GM21825 (cell line): ENCODE data around the gene TMEM60.
A peak's percentile ranks its signal among the peaks of the same experiment; 100 is the strongest.

Experiments used
- ATAC-seq: cut with Tn5 transposase; IDR thresholded peaks from one replicate; pipeline ENCODE4 v1.9.1; 2021; ENCODE audit warnings: mild to moderate bottlenecking, moderate library complexity; ENCODE audit not compliant: unreplicated experiment

Gene TMEM60

DNA sequence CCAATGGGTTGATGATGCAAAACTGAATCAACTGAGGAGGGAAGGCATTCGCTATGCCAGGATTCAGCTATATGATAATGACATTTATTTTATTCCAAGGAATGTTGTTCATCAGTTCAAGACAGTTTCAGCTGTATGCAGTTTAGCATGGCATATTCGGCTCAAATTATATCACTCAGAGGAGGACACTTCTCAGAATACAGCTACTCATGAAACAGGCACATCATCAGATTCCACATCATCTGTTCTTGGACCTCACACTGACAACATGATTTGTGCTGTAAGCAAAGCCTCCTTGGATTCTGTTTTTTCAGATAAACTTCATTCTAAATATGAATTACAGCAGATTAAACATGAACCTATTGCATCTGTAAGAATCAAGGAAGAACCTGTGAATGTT lies 19.7 kb downstream of the TMEM60 start:
- no peak for ATAC-seq

DNA sequence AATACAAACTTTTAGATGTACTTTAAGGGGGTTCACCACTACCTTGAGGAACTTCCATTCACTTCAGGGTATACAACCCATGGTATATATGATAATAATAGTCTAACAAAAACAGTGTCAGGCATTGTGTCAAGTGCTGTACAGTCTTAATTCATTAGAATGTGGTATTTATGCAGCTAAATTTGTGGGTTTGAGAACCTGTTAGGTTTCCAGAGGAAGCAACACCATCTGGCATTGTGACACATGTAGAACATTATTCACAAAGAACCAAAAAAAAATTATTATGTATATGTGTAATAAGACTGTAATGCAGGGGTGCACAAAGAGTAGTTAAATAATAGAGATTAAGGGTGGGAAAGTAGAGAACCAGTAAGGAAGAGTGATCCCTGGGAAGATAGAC lies 26.3 kb downstream of the TMEM60 start:
- no peak for ATAC-seq

DNA sequence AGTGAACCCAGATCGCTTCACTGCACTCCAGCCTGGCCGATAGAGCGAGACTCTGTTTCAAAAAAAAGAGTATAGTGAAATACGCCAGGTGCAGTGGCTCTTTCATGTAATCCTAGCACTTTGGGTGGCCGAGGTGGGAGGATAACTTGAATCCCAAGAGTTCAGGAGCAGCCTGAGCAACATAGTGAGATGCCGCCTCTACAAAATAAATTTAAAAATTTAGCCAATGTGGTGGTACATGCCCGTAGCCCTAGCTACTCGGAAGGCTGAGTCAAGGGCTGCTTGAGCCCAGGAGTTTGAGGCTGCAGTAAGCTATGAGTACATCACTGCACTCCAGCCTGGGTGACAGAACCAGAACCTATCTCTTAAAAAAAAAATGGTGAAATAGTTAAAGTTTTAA lies 27.9 kb downstream of the TMEM60 start:
- no peak for ATAC-seq

DNA sequence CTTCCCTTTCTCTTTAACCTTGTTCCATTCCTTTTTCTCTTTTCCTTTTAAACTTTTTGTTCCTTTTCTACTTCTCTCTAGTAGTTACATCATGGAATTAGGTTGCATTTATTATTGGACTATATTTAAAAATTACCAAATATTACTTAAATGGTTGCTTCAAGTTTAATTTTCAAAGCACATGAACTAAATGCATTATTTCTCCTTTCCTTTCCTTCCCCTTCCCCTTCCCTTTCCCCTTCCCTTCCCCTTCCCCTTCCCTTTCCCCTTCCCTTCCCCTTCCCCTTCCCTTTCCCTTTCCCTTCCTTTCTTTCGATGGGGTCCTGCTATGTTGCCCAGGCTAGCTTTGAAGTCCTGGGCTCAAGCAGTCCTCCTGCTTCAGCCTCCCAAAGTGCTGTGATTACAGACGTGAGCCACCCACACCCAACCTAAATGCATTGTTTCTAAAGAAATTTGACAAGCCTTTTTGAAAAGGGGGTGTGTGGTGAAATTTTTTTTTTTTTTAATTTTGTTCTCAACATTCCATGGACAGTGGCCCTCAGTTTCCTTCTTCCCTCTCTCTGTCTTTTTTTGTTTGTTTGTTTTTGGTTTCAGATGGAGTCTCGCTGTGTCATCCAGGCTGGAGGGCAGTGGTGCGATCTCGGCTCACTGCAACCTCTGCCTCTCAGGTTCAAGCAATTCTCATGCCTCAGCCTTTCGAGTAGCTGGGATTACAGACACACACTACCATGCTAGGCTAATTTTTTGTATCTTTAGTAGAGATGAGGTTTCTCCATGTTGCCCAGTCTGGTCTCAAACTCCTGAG lies 31.2 kb downstream of the TMEM60 start:
- ATAC-seq, result no peak

DNA sequence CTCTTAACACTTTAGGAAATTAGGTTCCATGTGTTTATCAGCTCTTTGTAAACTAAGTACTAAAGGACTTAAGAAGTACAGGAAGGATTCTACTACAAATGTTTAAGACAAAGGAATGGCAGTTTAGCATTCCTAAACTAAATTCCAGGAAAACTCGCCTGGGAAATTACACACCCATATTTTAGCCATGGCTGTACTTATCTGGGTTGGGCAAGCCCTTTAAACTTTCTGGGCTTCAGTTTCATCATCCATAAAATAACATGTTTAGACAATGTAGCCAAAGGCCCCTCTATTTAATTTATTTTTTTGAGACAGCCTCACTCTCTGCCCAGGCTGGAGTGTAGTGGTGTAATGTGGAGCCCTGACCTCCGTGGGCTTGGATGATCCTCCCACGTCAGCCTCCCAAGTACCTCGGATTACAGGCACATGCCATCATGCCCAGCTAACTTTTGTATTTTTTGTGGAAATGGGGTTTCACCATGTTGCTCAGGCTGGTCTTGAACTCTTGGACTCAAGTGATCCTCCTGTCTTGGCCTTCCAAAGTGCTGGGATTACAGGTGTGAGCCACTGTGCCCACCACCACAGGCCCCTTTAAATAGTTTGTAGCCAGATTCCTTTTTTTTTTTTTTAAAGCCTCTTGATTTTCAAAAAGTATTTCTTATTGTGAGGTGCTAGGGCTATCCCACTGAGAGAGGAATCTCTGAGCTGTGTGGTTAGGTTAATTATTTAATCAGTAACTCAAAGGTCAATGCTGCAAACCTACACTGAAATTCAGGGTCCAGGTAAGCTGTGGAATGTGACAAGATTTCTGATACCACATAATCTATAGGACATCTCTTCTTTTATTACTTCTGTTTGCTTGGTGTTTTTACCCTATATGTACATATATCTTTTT lies 32.1 kb downstream of the TMEM60 start:
- ATAC-seq, result no peak

DNA sequence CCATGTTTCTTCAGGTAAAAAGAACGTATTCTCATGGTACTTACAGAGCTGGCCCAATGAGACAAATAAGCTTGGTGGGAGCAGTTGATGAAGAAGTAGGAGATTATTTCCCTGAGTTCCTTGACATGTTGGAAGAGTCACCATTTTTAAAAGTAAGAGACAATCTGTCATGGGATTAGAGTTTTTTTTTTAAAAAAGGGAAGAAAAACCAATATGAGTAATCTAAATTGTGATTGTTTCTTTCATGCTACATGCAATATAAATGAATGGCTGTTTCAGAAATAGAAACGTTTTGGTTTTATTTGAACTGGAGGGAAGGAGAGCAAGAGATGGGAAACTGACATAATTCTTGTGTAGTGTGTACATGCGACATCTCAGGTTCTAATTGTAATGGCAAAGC lies 32.8 kb downstream of the TMEM60 start:
- no peak for ATAC-seq

DNA sequence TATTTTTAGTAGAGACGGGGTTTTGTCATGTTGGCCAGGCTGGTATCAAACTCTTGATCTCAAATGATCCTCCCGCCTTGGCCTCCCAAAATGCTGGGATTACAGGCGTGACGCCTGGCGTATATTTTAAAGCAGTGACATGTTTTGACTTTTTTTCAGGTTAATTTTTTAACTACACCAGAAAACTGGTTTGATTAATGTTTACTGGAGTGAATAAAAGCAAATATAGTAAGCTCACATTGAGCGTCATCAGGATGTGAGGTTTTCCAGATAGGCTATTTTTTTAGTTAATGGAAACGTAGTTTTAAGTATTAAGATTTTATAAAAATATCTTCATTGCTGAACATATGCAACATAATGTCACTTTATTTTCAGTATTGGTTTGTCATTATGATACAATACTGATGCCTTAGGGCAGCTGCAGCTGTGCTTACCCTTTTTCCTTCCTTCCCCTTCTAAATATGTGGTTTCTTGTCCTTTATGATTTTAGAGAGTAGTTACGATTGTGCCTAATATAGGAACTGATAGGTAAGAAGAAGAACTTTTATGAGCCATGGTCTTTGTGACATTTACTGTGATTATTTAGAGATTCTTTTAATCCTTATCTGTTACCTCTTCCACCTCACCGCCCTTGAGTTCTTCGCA lies 37.3 kb downstream of the TMEM60 start:
- ATAC-seq, result no peak

DNA sequence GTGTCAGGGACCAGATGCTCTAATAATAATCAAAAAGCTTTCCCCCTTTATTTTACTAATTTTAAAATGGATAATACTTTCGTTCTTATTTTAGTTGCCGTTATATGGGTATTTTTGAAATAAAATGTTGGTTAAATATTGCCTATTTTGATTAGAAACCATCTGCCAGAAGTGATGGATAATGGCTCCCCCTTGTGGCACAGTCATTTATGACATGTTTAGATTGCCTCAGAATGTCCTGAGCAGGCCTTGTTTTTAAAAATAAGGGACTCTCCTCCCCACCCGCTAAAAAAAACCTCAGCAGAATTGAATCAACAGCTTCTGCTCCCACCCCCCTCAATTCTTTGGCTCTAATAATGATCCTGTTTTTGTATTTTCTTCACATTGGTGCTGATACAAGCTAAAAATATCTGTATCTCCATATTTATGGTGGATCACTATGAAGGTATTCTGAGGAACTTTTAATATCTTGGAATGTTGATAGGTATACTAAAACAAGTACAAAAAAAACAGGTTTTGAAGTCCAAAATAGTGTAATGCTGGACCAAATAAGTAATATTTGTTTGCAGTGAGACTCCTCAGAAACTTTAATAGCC lies 38.8 kb downstream of the TMEM60 start:
- no peak for ATAC-seq

DNA sequence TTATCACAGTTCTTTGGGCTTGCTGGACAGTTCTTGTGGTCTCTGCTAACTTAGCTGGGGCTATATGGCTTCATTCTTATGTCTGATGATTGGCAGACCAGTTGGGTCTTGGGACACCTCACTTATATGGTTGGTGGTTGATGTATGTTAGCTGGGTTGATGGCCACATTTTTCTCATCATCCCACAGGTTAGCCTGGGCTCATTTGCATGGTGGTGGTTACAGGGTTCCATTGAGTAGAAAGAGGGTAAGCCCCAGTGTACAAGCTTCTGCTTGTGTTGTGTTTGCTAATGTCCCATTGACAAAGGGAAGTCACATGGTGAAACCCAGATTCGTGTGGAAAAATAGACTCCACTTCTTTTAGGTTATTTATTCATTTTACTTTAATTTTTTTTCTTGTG lies 40.6 kb downstream of the TMEM60 start:
- peak; percentile 91 for ATAC-seq

DNA sequence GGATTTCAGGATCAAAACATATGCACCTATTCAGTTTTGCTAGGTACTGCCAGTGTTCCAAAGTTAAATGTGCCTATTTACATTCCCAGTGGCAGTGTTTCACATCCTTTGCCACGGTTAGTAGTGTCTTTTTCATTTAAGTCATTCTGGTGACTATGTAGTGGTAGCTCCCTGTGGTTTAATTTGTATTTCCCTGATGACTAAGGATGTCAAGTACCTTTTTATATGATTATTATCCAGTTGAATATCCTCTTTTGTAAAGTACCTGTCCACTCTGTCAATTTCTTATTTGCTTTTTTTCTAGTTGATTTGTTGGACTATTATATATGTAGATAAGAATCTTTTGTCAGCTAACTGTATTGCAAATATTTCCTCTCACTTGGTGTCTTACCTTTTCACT lies 45.1 kb downstream of the TMEM60 start:
- ATAC-seq, result no peak

DNA sequence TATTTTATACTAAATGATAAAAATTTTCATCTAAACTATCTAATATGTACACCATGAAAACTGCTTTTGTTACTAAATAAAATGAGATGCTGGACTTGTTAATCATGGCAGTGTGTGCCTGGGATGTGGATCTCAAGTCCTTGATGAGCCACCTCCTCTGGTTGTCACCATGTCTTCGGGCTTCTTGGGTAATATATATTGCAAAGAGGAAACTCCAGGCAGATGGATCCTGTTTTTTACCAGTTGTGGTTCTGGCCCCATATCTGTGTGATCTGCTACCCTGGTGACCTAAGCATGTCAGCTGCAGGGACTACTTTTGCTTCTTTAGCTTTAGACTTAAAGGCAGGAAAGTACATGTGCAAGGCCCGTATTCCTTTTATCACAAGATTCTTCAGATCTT lies 46.2 kb downstream of the TMEM60 start:
- ATAC-seq, result no peak

DNA sequence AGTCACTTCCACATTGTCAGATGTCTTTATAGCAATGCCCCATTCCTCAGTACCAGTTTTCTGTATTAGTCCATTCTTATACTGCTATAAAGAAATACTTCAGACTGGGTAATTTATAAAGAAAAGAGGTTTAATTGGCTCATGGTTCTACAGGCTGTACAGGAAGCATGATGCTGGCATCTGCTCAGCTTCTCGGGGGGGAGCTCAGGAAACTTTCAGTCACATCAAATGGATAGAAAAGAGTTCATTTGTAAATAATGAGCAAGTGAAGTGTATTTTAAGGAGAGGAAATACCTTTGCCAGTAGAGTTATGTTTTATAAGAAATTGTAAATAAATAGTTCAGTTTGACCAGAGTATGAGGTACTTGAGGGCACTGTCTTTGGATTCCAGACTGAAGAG lies 50.5 kb downstream of the TMEM60 start:
- ATAC-seq, result no peak

DNA sequence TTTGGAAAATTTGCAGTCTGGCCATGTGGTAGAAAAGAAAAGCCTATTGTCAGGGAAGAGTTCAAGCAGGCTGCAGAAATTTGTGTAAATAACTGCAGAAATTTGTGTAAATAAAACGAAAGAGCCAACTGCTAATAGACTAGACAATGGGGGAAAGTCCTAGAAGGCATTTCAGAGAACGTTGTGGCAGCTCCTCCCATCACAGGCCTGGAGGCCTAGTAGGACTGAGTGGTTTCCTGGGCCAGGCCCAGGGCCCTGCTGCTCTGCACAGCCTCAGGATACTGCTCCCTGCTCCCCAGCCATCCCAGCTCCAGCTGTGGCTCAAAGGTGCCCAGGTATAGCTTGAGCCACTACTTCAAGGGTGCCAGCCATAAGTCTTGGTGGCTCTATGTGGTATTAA lies 51.1 kb downstream of the TMEM60 start:
- no peak for ATAC-seq

DNA sequence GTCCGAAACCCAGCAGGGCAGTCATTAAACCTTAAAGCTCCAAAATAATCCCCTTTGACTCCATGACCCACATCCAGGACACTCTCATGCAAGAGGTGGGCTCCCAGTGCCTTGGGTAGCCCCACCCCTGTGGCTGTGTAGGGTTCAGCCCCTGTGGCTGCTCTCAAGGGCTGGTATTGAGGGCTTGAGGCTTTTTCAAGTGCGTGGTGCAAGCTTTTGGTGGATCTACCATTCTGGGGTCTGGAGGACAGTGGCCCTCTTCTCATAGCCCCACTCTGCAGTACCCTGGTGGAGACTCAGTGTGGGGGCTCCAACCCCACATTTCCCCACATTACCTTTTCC lies 51.4 kb downstream of the TMEM60 start:
- ATAC-seq, result no peak

DNA sequence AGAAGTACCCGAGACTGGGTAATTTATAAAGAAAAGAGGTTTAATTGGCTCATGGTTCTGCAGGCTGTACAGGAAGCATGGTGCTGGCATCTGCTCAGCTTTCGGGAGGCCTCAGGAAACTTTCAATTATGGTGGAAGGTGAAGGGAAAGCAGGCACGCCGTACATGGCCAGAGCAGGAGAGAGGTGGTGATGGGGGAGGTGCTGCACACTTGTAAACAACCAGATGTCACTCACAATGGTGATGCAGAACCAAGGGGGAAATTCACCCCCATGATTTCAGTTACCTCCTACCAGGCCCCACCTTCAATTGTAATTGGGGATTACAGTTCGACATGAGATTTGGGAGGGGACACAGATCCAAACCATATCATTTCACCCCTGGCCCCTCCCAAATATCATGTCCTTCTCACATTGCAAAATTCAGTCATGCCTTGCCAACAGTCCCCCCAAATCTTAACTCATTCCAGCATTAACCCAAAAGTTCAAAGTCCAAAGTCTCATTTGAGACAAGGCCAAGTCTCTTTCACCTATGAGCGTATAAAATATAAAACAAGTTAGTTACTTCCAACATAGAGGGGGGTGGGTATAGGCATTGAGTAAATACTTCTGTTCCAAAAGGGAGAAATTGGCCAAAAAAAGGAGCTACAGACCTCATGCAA lies 51.9 kb downstream of the TMEM60 start:
- no peak for ATAC-seq

DNA sequence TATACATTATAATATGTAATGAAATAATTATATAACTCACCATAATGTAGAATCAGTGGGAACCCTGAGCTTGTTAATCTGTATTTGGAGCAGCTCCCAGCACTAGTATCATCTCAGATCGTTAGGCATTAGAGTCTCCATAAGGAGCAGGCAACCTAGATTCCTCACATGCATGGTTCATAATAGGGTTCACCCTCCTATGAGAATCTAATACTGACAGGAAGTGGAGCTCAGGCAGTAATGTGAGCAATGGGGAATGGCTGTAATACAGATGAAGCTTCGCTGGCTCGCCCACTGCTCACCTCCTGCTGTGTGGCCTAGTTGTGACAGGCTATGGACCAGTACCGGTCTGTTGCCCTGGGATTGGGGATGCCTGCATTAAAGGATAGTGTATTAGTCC lies 52.5 kb downstream of the TMEM60 start:
- ATAC-seq, result no peak
